Activated T-cell treated with anti-CD3 and anti-CD28 coated beads, Interleukin-2, amount 50 U/mL, for 48 hours (primary cell): ENCODE results near the gene VARS2.
"Not testable (repeated sequence)": the region's sequence is repeated elsewhere in the genome, so short reads cannot be mapped to it uniquely, and the experiment has no call there.

Experiments
- DNase-seq, 2 experiments: peaks; one replicate each; pipeline ENCODE4 v3.0.0-alpha.2; 2020

The VARS2 gene

DNA sequence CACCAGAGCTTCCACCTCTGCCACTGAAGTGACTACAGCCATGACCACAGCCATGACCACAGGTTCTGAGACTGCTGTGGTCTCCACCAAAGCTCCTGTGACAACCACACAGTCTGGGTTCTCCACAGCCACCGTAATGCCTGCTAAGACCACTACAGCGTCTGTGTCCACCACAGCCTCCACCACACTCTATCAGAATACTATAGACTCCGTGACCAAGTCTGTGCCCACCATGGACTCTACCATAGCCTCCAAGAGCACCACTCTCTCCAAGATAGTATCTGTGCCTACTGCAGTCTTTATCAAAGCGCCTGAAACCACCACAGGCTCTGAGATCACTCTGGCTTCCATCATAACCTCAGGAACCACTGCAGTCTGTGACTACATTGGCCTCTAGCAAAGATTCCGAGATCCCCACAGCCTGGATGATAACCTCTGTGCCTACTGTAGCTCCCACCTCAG lies 51.1 kb downstream of the VARS2 start:
- peak in 1 of 2 experiments; percentile 23 for DNase-seq

- DNase-seq, result no peak
These were observed 52.1 kb downstream of the VARS2 start for GRCh38 chr6:30966154-30966553.

GRCh38 chr6:30969171-30969570 lies 55.1 kb downstream of the VARS2 start:
- not testable (repeated sequence) for DNase-seq

DNA sequence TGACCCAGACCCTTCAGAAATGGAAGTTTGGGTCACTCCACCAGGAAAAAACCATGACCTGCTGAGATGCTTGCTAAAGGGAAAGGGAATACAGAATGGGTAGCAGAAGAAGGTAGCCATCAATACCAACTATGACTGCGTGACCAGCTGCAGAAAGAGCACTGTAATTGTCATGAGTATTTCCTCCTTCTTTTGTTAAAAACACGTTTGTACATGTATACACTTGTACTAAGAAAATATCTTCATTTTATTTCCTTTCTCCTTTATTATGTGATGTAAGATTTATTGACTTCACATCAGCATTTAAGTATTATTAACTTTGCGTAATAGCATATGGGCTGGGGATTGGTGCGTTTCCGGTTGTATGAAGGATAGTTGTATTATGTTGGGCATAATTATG lies 56.9 kb downstream of the VARS2 start:
- no peak for DNase-seq

GRCh38 chr6:30972816-30973215 lies 58.8 kb downstream of the VARS2 start:
- no peak for DNase-seq

DNA sequence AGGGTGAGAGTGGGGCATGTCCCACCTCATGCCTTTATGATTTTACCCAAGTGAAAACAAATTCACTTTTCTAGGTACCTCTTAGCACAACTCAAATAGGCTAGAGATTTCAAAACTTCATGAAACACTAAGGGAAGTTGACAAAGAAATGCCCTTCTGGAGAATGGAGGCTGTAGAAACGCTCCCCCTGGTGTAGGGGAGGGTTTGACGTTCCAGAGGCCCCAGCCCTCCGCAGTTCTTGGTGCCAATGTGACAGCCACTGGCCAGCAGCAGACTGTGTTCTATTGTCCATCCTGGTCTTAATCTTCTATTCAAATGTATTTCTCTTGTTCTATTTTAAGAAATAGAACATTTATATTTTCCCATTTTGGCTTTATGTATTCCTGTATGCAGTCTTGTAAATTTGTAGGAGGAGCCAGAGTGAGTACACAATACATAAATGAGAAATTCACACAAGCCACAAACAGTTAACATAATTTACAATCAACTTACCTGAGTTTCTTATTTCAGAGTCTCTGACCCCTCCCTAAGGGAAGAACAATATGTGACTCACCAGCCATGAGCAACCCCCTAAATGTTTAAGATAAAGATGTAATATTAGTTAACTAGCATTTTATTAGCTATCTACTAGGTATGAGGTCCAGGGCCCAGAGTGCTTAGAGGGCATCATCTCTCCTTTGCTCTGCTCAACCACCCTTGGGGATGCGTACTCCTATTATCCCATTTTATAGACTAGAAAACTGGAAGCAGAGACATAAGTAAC lies 60.6 kb downstream of the VARS2 start:
- no peak for DNase-seq
